Right hindlimb (tissue), 1 donor: ENCODE results near the gene SLCO2A1.
A peak's percentile ranks its signal among the peaks of the same experiment; 100 is the strongest.

ENCODE experiments used
- DNase-seq: peaks from one replicate; pipeline ENCODE4 v3.0.0-alpha.2; 2018

The SLCO2A1 gene

DNA sequence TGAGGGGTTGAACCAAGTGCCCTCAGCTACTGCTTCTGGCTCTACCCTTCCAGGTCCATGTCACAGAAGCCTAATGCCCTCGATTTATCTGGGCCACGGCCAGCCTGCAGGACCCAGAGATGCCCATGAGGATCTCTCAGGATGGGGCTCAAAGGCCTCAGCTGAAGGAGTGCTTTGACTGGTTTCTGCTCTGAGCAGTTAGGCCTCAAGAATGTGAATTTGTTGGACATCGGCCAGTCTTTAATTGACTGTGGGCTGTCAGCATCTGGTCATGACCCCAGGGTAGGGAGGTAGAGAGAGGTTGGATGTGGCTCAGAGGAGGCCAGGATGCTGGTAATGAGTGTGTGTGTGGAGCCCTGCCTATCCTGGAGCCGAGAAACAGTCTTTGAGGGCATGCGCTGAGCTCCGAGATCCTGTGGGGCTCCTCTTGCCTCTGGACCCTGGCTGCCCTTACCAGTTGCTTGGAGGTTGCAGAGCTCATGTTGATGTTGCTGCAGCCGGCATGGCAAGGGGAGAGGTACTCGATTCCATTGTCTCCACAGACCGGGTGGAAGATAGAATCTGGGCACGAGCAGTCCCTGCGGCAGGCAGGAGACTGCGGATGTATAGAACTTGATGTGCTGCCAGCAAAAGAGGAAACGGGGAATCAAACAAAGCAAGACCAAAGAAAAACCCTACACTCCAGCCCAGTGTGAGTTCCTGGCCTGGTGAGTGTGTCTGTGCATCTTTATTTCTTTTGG is 84.9 kb downstream of the SLCO2A1 start:
- peak; percentile 79 for DNase-seq

- DNase-seq = no peak
Measured at GRCh38 chr3:133944181-133944580, 85.5 kb downstream of the SLCO2A1 start.

- peak; percentile 44 for DNase-seq
Measured at GRCh38 chr3:133943639-133944141, 86.0 kb downstream of the SLCO2A1 start.

- peak; percentile 11 for DNase-seq
Measured at GRCh38 chr3:133943031-133943535, 86.6 kb downstream of the SLCO2A1 start.

- peak; percentile 85 for DNase-seq
Measured at GRCh38 chr3:133941415-133941821, 88.3 kb downstream of the SLCO2A1 start.

DNA sequence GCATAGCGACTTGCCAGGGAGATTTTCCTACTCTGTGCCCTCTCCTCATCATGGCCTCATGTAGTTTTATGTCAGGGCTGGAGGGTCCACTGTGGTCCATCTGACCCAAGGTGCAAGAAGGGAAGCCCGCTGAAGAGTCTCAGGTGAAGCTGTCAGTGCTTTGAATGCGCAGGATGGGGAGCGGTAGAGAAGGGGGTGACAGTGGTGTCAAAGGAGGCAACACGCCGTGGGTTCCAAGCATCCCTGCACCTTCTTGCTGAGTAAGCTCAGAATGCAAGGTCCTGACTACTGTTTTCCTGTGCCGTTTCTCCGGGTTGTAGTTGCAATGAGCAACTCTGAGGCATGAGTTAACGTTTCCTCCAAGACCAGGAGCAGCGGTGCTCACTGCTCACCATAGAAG is 89.2 kb downstream of the SLCO2A1 start:
- peak; percentile 7 for DNase-seq

GRCh38 chr3:133939463-133939835 is 90.3 kb downstream of the SLCO2A1 start:
- no peak for DNase-seq

DNA sequence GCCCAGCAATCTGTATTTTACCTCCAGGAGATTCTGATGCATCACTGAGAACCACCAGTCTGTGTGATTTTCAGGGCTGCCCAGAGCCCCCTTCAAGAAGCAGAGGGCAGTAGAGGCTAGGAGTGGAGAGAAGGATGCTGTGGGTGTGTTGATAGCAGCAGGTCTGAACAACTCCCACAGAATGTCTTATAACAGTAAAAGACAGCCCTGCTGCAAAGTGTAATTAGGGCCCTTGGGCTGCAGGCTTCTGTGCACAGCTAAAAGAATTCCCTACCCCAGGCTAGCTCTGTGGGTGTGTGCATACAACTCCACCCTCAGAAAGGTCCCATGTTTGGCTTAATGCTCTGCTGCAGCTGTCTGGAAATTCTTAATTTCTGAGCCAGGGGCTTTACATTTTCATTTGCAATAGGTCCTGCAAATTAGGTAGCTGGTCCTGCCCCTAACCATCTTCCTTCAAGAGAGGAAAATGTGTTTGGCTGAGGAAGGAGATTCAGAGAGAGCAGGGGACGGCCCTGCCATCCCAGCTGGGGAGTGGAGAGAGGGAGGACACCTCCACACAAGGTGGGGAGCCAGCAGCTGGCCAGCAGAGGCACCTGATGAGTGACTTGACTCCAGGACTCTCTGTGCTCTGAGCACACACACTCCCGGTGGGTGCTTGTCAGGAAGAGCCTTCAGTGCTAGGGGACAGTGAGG is 90.8 kb downstream of the SLCO2A1 start:
- DNase-seq = no peak

GRCh38 chr3:133937756-133938601 is 91.7 kb downstream of the SLCO2A1 start:
- peak; percentile 77 for DNase-seq

DNA sequence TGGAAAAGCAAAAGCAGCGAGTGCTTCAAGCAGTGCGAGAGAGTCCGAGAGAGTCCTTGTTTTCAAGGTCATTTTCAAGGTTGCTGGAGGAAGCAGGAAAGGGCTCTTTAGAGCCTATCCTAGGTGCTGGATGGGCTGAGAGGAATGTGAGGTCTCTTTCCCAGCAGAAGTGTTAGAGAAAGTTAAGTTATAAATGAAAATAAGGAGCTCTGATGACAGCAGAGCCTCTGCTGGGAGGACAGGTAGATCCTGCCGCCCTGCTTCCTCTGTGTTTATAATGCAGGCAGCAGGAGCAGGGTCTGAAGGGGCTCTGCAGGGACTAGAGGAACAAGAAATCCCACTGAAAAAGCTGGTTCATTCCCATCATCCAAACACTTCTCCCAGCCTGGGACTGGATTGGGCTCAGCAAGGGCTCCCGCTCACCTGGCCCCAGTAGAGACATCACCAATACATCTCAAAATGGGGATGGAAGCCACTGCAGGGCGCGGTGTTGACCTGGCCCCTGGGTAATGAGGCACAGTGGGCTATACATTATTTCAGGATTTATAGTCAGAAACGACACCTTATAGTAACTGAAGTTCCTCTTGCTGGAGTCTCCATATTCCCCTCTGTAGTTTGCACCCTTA is 92.6 kb downstream of the SLCO2A1 start:
- no peak for DNase-seq

DNA sequence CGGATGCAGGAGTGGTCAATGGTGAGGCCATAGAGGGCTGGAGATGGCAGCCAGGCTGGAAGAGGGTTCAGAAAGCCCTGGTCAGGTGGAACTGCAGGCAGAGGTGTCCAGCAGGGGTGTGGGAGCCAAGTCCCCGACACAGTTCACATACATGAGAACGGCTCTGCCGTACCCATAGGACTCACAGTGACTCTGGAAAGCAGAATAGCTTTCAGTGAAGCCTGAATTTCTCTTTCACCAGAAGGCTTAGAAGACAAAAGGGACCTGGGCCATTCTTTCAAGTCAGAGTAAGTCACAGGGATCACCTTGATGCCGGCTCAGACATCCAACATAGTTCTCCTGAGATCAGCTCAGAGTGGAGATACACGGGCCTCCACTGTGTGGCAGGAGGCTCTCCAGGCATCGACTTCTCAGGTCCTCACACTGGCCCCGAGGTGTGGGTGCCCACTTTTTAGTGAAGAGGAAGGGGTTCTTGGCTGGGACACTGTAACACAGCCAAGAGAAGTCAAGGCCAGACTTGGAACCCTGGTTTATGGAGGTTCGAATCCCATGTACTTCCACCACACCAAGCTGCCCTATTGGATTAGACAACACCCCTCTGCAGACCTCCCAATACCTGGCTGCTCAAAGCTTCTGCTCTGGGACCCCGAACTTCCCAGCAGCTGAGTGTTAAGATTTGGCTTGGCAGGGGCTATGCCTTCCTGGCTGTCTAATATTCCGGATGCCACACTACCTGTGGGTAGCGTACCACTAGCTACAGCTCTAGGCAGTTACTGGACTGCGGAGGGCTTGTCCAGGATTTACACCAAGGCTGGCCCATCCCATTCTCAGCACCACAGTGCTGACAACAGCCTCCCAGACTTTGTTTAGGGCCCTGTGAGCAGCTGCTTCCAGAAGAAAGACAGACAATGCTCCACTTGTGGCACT is 93.6 kb downstream of the SLCO2A1 start:
- no peak for DNase-seq

- DNase-seq = no peak
Measured at GRCh38 chr3:133934996-133935842, 94.5 kb downstream of the SLCO2A1 start.

GRCh38 chr3:133934073-133934970 is 95.4 kb downstream of the SLCO2A1 start:
- no peak for DNase-seq

DNA sequence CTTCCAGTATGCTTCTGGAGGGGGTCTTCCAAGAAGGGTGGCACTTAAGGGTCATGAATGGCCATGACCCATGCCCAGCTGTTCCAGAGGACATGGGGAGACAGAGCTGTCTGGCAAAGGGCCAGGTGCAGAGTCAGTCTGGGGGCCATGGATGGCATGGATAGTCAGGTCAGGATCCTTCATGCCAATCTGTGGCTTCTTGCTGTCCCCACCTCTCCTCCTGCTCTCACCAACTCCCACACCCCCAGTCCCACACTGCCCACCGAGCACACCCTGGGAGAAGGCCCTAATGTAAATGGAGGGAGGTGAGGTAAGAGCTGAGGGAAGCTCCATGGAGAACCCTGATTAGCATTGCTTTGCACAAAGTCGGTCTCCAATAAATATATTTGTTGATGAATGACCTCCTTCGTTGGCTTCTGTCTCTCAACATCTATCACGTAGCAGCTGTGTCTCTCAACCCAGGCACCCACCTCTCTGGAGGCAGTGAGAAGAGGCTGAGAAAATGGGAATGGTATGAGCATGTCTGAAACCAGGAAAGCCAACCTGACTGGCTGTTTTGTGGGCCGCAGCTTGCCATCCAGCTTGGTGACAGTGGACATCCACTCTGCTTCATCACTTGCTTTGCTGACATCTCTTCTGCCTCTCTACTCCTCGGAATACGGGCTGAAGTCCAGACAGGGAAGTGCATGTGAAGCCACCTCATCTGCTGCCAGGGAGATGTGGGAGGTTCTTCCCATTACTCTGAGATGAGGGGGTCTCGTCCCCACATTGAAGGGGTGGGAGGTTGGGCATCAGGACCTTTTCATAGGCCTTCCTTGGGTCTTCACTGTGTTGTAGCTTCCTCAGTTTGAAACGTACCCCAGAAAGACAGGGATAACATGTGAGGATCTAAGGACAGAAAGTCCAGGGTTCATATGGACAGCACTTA is 96.4 kb downstream of the SLCO2A1 start:
- no peak for DNase-seq

- DNase-seq = no peak
Measured at GRCh38 chr3:133932009-133932408, 97.7 kb downstream of the SLCO2A1 start.

GRCh38 chr3:133931084-133931483 is 98.6 kb downstream of the SLCO2A1 start:
- DNase-seq = no peak

- DNase-seq = no peak
Measured at GRCh38 chr3:133930341-133930933, 99.3 kb downstream of the SLCO2A1 start.
